TTC549 (cell line): Measurements from ENCODE around the gene ZNF143.
"Not testable (repeated sequence)": the region's sequence is repeated elsewhere in the genome, so short reads cannot be mapped to it uniquely, and the experiment has no call there.

ENCODE experiments used
- FAIRE-seq: peaks from 2 replicates; lab custom pipeline; 2012; peaks lifted over from hg19 to GRCh38; lab: Jason Lieb, UNC

ZNF143 gene

GRCh38 chr11:9549216-9549615 is 88.4 kb downstream of the ZNF143 start:
- not testable (repeated sequence) for FAIRE-seq

GRCh38 chr11:9550191-9550628 is 89.4 kb downstream of the ZNF143 start:
- FAIRE-seq: no peak

GRCh38 chr11:9561279-9561982 is 100.6 kb downstream of the ZNF143 start:
- no peak for FAIRE-seq

GRCh38 chr11:9562716-9563115 is 101.9 kb downstream of the ZNF143 start:
- FAIRE-seq: no peak

- no peak for FAIRE-seq
Observed at GRCh38 chr11:9563196-9563730, 102.5 kb downstream of the ZNF143 start.

- FAIRE-seq: peak; percentile 97
Observed at GRCh38 chr11:9565822-9566560, 105.2 kb downstream of the ZNF143 start.

- FAIRE-seq: no peak
Observed at GRCh38 chr11:9566561-9567063, 105.8 kb downstream of the ZNF143 start.

- no peak for FAIRE-seq
Observed at GRCh38 chr11:9567401-9567800, 106.6 kb downstream of the ZNF143 start.

- no peak for FAIRE-seq
Observed at GRCh38 chr11:9568161-9568853, 107.5 kb downstream of the ZNF143 start.

GRCh38 chr11:9568854-9569587 is 108.2 kb downstream of the ZNF143 start:
- peak; percentile 48 for FAIRE-seq

- FAIRE-seq: no peak
Observed at GRCh38 chr11:9569588-9570164, 108.9 kb downstream of the ZNF143 start.

- no peak for FAIRE-seq
Observed at GRCh38 chr11:9570313-9571025, 109.7 kb downstream of the ZNF143 start.

GRCh38 chr11:9571071-9571762 is 110.4 kb downstream of the ZNF143 start:
- FAIRE-seq: no peak

GRCh38 chr11:9571763-9572115 is 110.9 kb downstream of the ZNF143 start:
- FAIRE-seq: peak; percentile 86

GRCh38 chr11:9573052-9573774 is 112.4 kb downstream of the ZNF143 start, which contains the start of gene WEE1:
Gene WEE1 (plus strand): TSS chr11:9573670. CDS start chr11:9573934, 264 bp downstream.
- no peak for FAIRE-seq

- no peak for FAIRE-seq
Observed at GRCh38 chr11:9573775-9574621, 113.2 kb downstream of the ZNF143 start.

GRCh38 chr11:9574622-9575259 is 113.9 kb downstream of the ZNF143 start:
- no peak for FAIRE-seq
